Epithelial cell of esophagus (primary cell): ENCODE data around the gene STAT6.

Experiments used
- DNase-seq: peaks from one replicate; pipeline ENCODE4 v3.0.0; 2010; ENCODE audit warnings: low read depth
- H3K4me3 ChIP-seq: 2 replicates; pipeline ENCODE4 v1.5.1; 2011; ENCODE audit warnings: mild to moderate bottlenecking, low read length, control low read depth
- TF ChIP-seq, protein P1 (sequence below): IDR thresholded peaks from 2 replicates; pipeline ENCODE4 v1.5.1; 2011; ENCODE audit warnings: low read depth, mild to moderate bottlenecking, low read length, control low read depth, inconsistent platforms; ENCODE audit not compliant: insufficient read depth; ENCODE audit errors: missing control alignments

STAT6 gene

DNA sequence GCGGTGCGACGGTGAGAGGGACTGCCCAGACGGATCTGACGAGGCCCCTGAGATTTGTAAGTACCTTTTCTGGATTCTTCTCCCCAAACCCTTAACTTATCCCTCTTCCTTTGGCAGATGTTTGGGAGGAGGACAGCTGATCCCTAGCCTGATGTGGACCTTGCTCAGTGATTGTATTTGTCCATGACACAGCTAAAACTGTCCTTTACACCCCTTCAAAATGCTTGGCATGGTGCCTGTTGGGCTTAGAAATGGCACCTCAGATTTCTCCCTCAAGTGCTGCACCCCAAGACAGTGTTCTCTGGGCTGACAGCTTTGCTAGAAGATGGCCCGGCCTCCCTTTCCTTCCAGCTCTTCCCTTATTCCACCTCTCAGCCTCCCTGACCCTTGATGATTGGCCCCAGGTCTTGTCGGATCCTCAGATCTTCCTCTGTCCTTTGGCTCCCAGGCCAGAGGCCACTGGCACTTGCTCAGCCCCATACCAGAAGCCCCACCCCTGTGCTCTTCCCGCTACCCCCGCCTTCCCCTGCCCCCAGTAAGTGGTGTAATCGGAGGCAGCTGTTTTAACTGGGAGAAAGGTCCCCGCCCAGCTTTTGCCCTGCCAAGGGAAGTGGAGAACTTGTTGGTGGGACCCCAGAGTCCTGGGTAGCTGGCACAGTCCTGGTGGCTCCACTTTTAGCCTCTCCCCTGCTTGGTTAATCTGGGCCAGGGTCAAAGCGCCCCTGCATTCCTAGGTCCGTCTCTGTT is 27.5 kb upstream of the STAT6 start:
- no peak for DNase-seq
- TF ChIP-seq, protein P1, sequence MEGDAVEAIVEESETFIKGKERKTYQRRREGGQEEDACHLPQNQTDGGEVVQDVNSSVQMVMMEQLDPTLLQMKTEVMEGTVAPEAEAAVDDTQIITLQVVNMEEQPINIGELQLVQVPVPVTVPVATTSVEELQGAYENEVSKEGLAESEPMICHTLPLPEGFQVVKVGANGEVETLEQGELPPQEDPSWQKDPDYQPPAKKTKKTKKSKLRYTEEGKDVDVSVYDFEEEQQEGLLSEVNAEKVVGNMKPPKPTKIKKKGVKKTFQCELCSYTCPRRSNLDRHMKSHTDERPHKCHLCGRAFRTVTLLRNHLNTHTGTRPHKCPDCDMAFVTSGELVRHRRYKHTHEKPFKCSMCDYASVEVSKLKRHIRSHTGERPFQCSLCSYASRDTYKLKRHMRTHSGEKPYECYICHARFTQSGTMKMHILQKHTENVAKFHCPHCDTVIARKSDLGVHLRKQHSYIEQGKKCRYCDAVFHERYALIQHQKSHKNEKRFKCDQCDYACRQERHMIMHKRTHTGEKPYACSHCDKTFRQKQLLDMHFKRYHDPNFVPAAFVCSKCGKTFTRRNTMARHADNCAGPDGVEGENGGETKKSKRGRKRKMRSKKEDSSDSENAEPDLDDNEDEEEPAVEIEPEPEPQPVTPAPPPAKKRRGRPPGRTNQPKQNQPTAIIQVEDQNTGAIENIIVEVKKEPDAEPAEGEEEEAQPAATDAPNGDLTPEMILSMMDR, result no peak
- no peak overlapping the region for H3K4me3 ChIP-seq

DNA sequence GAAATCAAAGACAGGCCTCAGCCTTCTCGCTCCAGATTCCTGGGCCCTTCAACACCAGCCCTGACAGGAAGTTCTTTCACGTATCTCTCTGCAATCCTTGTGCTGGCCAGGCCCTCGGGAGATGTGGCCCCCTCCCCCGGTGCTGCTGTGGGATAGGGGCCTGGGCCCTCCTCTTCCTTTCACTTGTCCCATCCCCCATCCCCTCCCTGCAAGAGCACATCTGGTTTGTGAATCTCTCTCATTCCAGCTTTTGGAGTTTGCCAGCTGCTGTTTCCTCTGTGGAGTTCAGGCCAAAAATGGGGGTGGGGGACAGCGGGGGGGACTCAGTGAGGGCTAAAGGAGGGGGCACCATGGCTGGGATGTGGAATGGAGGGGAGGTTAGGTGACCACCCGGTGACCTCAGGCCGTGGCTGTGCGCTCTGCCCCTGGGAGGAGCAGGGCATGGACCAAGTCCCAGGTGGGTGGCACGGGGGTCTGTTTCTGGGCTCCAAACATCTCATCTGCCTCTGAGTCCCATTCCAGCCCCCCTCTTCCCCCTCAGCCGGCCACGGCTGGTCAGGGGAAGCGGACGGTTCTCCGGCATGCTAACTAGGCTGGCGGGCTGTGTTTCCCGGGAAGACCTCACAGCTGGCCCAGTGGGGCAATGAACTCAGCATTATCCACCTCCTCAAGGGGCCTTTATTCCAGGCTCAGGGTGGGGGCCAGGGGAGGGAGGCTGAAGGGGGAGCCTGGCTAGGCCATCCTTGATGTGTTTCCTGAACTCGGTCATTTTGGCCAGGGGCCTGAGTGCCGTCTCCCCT is 24.6 kb upstream of the STAT6 start:
- H3K4me3 ChIP-seq, result no peak overlapping the region
- TF ChIP-seq, protein P1, result no peak
- DNase-seq, result no peak

DNA sequence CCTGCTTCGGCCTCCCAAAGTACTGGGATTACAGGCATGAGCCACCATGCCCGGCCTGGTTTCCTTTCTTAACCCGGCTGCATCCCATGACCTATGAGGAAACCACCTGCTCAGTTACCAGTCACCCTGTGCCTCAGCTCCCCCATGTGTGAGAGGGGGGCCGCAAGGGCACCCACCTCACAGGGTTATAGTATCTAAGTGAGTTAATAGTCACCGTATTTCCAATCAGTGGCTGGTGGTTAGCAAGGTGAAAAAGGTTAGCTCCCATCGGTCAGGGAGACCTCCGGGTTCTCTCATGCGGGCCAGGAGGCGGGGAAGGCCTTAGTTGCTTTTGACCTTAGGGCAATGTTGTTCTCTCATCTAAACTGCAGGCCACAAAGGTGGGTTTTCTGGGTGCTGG is 23.8 kb upstream of the STAT6 start:
- TF ChIP-seq, protein P1, result no peak
- no peak for DNase-seq
- no peak overlapping the region for H3K4me3 ChIP-seq

DNA sequence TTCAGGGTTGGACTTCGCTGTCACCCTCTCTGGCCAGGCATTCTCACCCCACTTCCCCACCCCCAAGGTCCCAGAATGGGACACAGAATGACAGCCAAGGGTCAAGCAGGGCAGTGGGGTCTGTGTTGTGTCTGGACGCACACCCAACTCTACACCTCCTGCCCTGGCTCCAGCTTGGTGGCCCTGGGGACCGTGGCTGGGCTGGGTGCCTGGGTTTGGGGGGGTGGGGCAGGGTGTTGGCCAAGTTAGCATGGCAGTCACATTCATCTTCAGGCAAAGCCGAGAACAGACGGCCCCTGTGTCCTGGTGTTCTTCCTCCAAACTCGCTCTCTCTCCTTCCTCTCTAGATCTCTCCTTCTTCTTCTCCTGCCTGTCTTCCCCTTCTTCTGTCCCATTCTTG is 22.8 kb upstream of the STAT6 start:
- no peak overlapping the region for H3K4me3 ChIP-seq
- TF ChIP-seq, protein P1, result no peak
- no peak for DNase-seq

DNA sequence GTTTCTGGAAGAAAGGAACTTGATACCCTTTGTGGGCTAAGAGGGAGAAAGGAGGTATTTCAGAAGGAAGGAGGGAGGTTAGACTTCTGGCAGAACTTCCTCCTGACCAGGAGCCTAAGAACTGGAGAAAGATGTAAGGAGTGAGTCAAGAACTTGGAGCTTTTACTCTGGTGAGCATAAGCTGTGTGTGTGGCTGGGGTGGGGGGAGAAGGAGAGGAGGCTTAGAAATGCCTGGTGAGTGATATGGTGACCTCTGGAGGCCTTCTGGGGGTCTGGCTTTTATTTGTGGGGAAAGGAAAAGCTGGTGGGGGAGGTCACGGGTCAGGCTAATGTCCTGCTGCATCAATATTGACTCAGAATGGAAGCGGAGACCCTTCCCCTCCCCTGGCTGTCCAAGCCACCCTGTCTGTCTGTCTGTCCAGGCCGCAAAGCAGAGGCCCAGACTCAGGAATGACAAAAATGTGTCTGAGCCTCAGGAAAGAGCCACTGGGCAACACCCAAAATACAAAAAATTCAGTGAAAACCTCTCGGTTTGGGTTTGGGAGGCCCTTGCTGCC is 21.9 kb upstream of the STAT6 start:
- no peak overlapping the region for H3K4me3 ChIP-seq
- DNase-seq, result no peak
- TF ChIP-seq, protein P1, result no peak

DNA sequence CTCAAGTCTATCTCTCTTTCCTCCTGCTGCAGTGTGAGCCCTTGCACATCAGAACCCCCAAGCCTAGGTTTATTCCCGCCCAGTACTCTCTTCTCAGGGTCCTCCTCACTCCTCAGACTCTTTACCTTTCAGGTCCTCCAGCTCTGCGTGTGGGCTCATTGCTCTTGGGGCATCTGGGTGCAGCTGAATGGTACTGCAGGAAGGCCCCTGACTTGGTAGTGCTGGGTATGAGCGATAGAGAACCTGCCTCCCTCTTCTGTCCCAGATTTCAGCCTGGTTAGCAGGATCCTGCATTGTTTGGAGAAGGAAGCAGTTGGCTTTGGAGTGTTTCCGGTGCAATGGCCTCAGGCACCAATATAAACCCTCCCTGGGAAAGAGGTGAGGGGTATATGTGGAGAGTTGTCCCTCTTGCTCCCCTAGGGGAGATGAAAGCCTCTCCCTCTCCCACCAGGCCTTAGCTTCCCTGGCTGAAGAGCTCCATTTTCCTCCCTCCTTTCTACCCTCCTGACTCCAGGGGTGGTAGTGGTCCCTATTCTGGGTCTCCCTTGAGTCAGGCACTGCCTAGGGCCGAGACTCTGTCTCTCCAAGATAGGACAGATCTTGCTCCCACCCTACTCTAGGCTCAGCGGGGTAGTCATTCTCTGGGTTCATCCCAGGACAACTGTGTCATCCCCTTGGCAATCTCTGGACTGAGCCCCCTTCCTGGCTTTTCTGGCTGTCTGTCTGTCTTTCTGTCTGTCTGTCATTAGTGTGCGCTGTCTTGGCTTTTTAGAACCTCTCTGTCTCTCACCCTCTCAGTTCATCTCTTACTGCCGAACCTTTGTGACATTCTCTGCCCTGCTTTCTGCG is 21.0 kb upstream of the STAT6 start:
- H3K4me3 ChIP-seq, result no peak overlapping the region
- DNase-seq, result no peak
- TF ChIP-seq, protein P1, result no peak
